Measurements from ENCODE around the gene HOXC4.
A peak's percentile ranks its signal among the peaks of the same experiment; 100 is the strongest.

HOXC4 gene

GRCh38 chr12:54017878-54018467 is 35.7 kb upstream of the HOXC4 start:
- Mint-ChIP-seq H3K9me3 (no peaks in the 10 kb centered on the region), H3K4me3 (peak overlapping the region; percentile 85 to 90 (median 89)), H3K27ac (peak overlapping the region; percentile 93 to 97 (median 95)), H3K4me1 (peaks cover 62% of the 10 kb centered on the region), H3K27me3 (ENCODE audit: low read depth) (peaks cover 23% of the 10 kb centered on the region), H3K36me3 (ENCODE audit: low read depth) (peaks cover 3% of the 10 kb centered on the region)
- TF ChIP-seq CTCF (IDR thresholded peaks at IDR 0.05; ENCODE audit: unreplicated experiment in 3 of 3): no peak

- no peak for TF ChIP-seq CTCF (IDR thresholded peaks at IDR 0.05; ENCODE audit: unreplicated experiment in 3 of 3)
- Mint-ChIP-seq H3K4me1 (peaks cover 62% of the 10 kb centered on the region), H3K27ac (peak overlapping the region; percentile 93 to 97 (median 95))
These were observed 35.1 kb upstream of the HOXC4 start for GRCh38 chr12:54018468-54018984.

GRCh38 chr12:54019091-54019811 is 34.4 kb upstream of the HOXC4 start:
- Mint-ChIP-seq H3K9me3 (no peaks in the 10 kb centered on the region), H3K27me3 (ENCODE audit: low read depth) (peaks cover 19% of the 10 kb centered on the region), H3K4me3 (peak overlapping the region; percentile 85 to 90 (median 89)), H3K36me3 (ENCODE audit: low read depth) (peaks cover 3% of the 10 kb centered on the region), H3K4me1 (peaks cover 63% of the 10 kb centered on the region), H3K27ac (peak overlapping the region; percentile 95 to 98 (median 97))
- no peak for TF ChIP-seq CTCF (IDR thresholded peaks at IDR 0.05; ENCODE audit: unreplicated experiment in 3 of 3)

More at GRCh38 chr12:54018468-54018984, 35.1 kb upstream of the HOXC4 start:
- peaks cover 18% of the 10 kb centered on the region for H3K27me3 Mint-ChIP-seq (ENCODE audit: low read depth)
- H3K36me3 Mint-ChIP-seq (ENCODE audit: low read depth): peaks cover 3% of the 10 kb centered on the region
- no peaks in the 10 kb centered on the region for H3K9me3 Mint-ChIP-seq
- peak overlapping the region; percentile 85 to 90 (median 89) for H3K4me3 Mint-ChIP-seq

GRCh38 chr12:54019924-54020590 is 33.6 kb upstream of the HOXC4 start:
- H3K27ac Mint-ChIP-seq: peak overlapping the region; percentile 95 to 98 (median 97)
- TF ChIP-seq CTCF (IDR thresholded peaks at IDR 0.05; ENCODE audit: unreplicated experiment in 3 of 3): no peak
- peaks cover 3% of the 10 kb centered on the region for H3K36me3 Mint-ChIP-seq (ENCODE audit: low read depth)
- no peaks in the 10 kb centered on the region for H3K9me3 Mint-ChIP-seq
- H3K27me3 Mint-ChIP-seq (ENCODE audit: low read depth): peaks cover 11% of the 10 kb centered on the region
- H3K4me3 Mint-ChIP-seq: peak overlapping the region; percentile 85 to 90 (median 89)
- peaks cover 63% of the 10 kb centered on the region for H3K4me1 Mint-ChIP-seq

- peak overlapping the region; percentile 95 to 98 (median 97) for H3K27ac Mint-ChIP-seq
- H3K4me3 Mint-ChIP-seq: peak overlapping the region; percentile 85 to 90 (median 89)
- no peak for TF ChIP-seq CTCF (IDR thresholded peaks at IDR 0.05; ENCODE audit: unreplicated experiment in 3 of 3)
- H3K9me3 Mint-ChIP-seq: no peaks in the 10 kb centered on the region
- peaks cover 6% of the 10 kb centered on the region for H3K27me3 Mint-ChIP-seq (ENCODE audit: low read depth)
- H3K4me1 Mint-ChIP-seq: peaks cover 63% of the 10 kb centered on the region
- peaks cover 3% of the 10 kb centered on the region for H3K36me3 Mint-ChIP-seq (ENCODE audit: low read depth)
These were observed 32.8 kb upstream of the HOXC4 start for GRCh38 chr12:54020591-54021405.
